CD4-positive, alpha-beta T cell treated with Interferon alpha-2 for 1 hour (primary cell): ENCODE results near the gene ARID4B.
A peak's percentile ranks its signal among the peaks of the same experiment; 100 is the strongest.
"Not testable (repeated sequence)": the region's sequence is repeated elsewhere in the genome, so short reads cannot be mapped to it uniquely, and the experiment has no call there.

ENCODE experiments used
- DNase-seq, 2 donors: peaks; one replicate each; pipeline ENCODE4 v3.0.0-alpha.2; 2020 to 2022

Gene ARID4B

GRCh38 chr1:235327559-235328270, at the start of gene ARID4B:
Gene ARID4B, minus strand, starts transcription at chr1:235328179. Its CDS starts 1,260 bp downstream, at chr1:235326919.
- no peak for DNase-seq

GRCh38 chr1:235375919-235376605, 48.1 kb upstream of the ARID4B start:
- no peak for DNase-seq

- no peak for DNase-seq
These were observed 41.8 kb upstream of the ARID4B start for GRCh38 chr1:235369802-235370201.

- DNase-seq: no peak
These were observed 40.4 kb upstream of the ARID4B start for GRCh38 chr1:235368428-235368827.

- peak; percentile 85 to 88 for DNase-seq
These were observed 39.3 kb upstream of the ARID4B start, which contains the start of gene TBCE for GRCh38 chr1:235367000-235367908. Gene TBCE, plus strand, starts transcription at chr1:235367427. Its CDS starts 12,623 bp downstream, at chr1:235380050.

GRCh38 chr1:235366286-235366685, 38.3 kb upstream of the ARID4B start:
- no peak for DNase-seq

- DNase-seq: not testable (repeated sequence)
These were observed 36.2 kb upstream of the ARID4B start for GRCh38 chr1:235364189-235364588.

GRCh38 chr1:235358899-235359298, 30.9 kb upstream of the ARID4B start:
- DNase-seq: no peak

GRCh38 chr1:235357485-235358373, 29.8 kb upstream of the ARID4B start:
- DNase-seq: no peak

- no peak for DNase-seq
These were observed 23.9 kb upstream of the ARID4B start for GRCh38 chr1:235351898-235352297.

GRCh38 chr1:235351441-235351840, 23.5 kb upstream of the ARID4B start:
- no peak for DNase-seq

- DNase-seq: no peak
These were observed 15.7 kb upstream of the ARID4B start for GRCh38 chr1:235343726-235344125.

GRCh38 chr1:235342471-235342870, 14.5 kb upstream of the ARID4B start:
- DNase-seq: no peak

- no peak for DNase-seq
These were observed 14.1 kb upstream of the ARID4B start for GRCh38 chr1:235342039-235342438.

- no peak for DNase-seq
These were observed 13.4 kb upstream of the ARID4B start for GRCh38 chr1:235341334-235341733.

GRCh38 chr1:235339746-235340145, 11.8 kb upstream of the ARID4B start:
- no peak for DNase-seq

GRCh38 chr1:235336903-235337302, 8.9 kb upstream of the ARID4B start:
- peak in 1 of 2 donors; percentile 68 for DNase-seq

- DNase-seq: no peak
These were observed 3.4 kb upstream of the ARID4B start for GRCh38 chr1:235331401-235331800.

- no peak for DNase-seq
These were observed 2.9 kb upstream of the ARID4B start for GRCh38 chr1:235330918-235331285.

GRCh38 chr1:235329139-235329902, 1.3 kb upstream of the ARID4B start:
- peak; percentile 57 to 73 for DNase-seq
